Common myeloid progenitor, CD34-positive (primary cell): Measurements from ENCODE around the gene ZNF511.

Source experiments
- CTCF ChIA-PET: fragments of 350-600 bp; sonication (Branson Sonifier 250); formaldehyde crosslinking; loops from one replicate; lab custom pipeline; 2021; ENCODE audit warnings: antibody characterized with exemption; lab: Charles Lee
- POLR2A ChIA-PET: fragments of 350-600 bp; sonication (Branson Sonifier 250); formaldehyde crosslinking; loops from one replicate; lab custom pipeline; 2021; ENCODE audit warnings: antibody characterized with exemption; lab: Charles Lee
- DNase-seq, 3 donors: peaks; one replicate each; pipeline versions ENCODE4 v3.0.0 to v3.0.0-alpha.2; 2013
- H3K27ac ChIP-seq, 2 experiments: 1 replicate in 1 of 2; 2 replicates in 1 of 2; pipeline ENCODE4 v1.7.0; 2013; ENCODE audit warnings: inconsistent platforms in 2 of 2, low read length in 2 of 2, mild to moderate bottlenecking in 2 of 2, low read depth in 1 of 2, moderate library complexity in 1 of 2; ENCODE audit not compliant: severe bottlenecking in 2 of 2, insufficient read depth in 1 of 2, poor library complexity in 1 of 2
- H3K27me3 ChIP-seq, 5 experiments: replicated peaks in 2 of 5; 1 replicate in 3 of 5; 2 replicates in 2 of 5; pipeline versions ENCODE4 v1.6.1 to v1.7.0; 2013; ENCODE audit warnings: low read length in 4 of 5, mild to moderate bottlenecking in 2 of 5, moderate library complexity in 2 of 5, inconsistent platforms in 1 of 5; ENCODE audit not compliant: insufficient read depth in 5 of 5, control insufficient read depth in 4 of 5
- H3K36me3 ChIP-seq, 4 experiments: 1 replicate in 2 of 4; 2 replicates in 2 of 4; pipeline versions ENCODE4 v1.6.1 to v1.7.0; 2013; ENCODE audit warnings: low read length in 3 of 4, control low read depth in 1 of 4, mild to moderate bottlenecking in 1 of 4; ENCODE audit not compliant: control insufficient read depth in 4 of 4, insufficient read depth in 4 of 4
- H3K4me1 ChIP-seq, 4 experiments: 1 replicate in 3 of 4; 2 replicates in 1 of 4; pipeline versions ENCODE4 v1.6.1 to v1.7.1; 2013; ENCODE audit warnings: low read length in 3 of 4, mild to moderate bottlenecking in 3 of 4, control low read depth in 1 of 4, inconsistent platforms in 1 of 4, moderate library complexity in 1 of 4; ENCODE audit not compliant: control insufficient read depth in 4 of 4, insufficient read depth in 4 of 4; ENCODE audit errors: control extremely low read depth in 1 of 4
- H3K4me3 ChIP-seq, 7 experiments: 1 replicate in 4 of 7; 2 replicates in 3 of 7; pipeline versions ENCODE4 v1.5.1 to v1.7.0; 2013; ENCODE audit warnings: mild to moderate bottlenecking in 7 of 7, low read length in 6 of 7, moderate library complexity in 6 of 7, inconsistent platforms in 2 of 7, low read depth in 2 of 7, control low read depth in 1 of 7; ENCODE audit not compliant: insufficient read depth in 4 of 7, control insufficient read depth in 1 of 7; ENCODE audit errors: extremely low read depth in 1 of 7
- H3K9me3 ChIP-seq, 5 experiments: 1 replicate in 4 of 5; 2 replicates in 1 of 5; pipeline versions ENCODE4 v1.6.1 to v1.7.1; 2013; ENCODE audit warnings: low read length in 4 of 5, mild to moderate bottlenecking in 2 of 5, inconsistent platforms in 1 of 5, low read depth in 1 of 5, moderate library complexity in 1 of 5; ENCODE audit not compliant: control insufficient read depth in 4 of 5, insufficient read depth in 2 of 5; ENCODE audit errors: control extremely low read depth in 1 of 5
- WGBS: methylation state at CpG from one replicate; pipeline ENCODE4 v1.1.5; 2013; ENCODE audit not compliant: insufficient coverage; 5-methylcytosine and 5-hydroxymethylcytosine counted together

ZNF511 gene

GRCh38 chr10:133287832-133288500 is 20.7 kb upstream of the ZNF511 start:
- Histone ChIP-seq H3K36me3 (peaks cover 5 to 83% (median 69%) of the 10 kb centered on the region in 4 experiments), H3K27me3 (no peaks in the 10 kb centered on the region), H3K27ac (no peak overlapping the region), H3K4me1 (peaks cover 0 to 3% (median 0%) of the 10 kb centered on the region in 4 experiments), H3K4me3 (no peak overlapping the region), H3K9me3 (no peaks in the 10 kb centered on the region)
- 96% methylated on average over 26 of the region's 46 CpGs for WGBS
- ChIA-PET CTCF (interaction anchor here (0.6 to 2.1 kb wide), 4 partner anchors 9 to 67 kb away, joined by 3 to 8 read pairs (median 3); no protein-coding TSS in a partner anchor), POLR2A (interaction anchor here (0.6 kb wide), 1 partner anchor 12 kb away, joined by 3 read pairs; no protein-coding TSS in a partner anchor)
- DNase-seq: no peak

GRCh38 chr10:133289761-133290160 is 19.0 kb upstream of the ZNF511 start:
- no peaks in the 10 kb centered on the region for H3K27me3 ChIP-seq
- peaks cover 9 to 83% (median 69%) of the 10 kb centered on the region in 4 experiments for H3K36me3 ChIP-seq
- no peak for DNase-seq
- H3K9me3 ChIP-seq: no peaks in the 10 kb centered on the region
- 97% methylated on average over 23 of the region's 24 CpGs for WGBS
- peaks cover 0 to 7% (median 1%) of the 10 kb centered on the region in 4 experiments for H3K4me1 ChIP-seq
- ChIA-PET CTCF (interaction anchor here (1.3 to 1.8 kb wide), 2 partner anchors 9 to 18 kb away, joined by 3 to 5 read pairs; no protein-coding TSS in a partner anchor), POLR2A (no interaction called here)
- no peak overlapping the region for H3K4me3 ChIP-seq
- no peak overlapping the region for H3K27ac ChIP-seq

GRCh38 chr10:133292919-133293809 is 15.6 kb upstream of the ZNF511 start:
- ChIA-PET POLR2A (interaction anchor here (1.1 kb wide), 1 partner anchor 17 kb away, joined by 3 read pairs; no protein-coding TSS in a partner anchor), CTCF (interaction anchor here (0.6 to 2.0 kb wide), 7 partner anchors 10 to 36 kb away, joined by 3 to 9 read pairs (median 4); no protein-coding TSS in a partner anchor)
- peaks cover 0 to 7% (median 1%) of the 10 kb centered on the region in 4 experiments for H3K4me1 ChIP-seq
- peaks cover 6 to 85% (median 74%) of the 10 kb centered on the region in 4 experiments for H3K36me3 ChIP-seq
- H3K27ac ChIP-seq: no peak overlapping the region
- 96% methylated on average over 37 of the region's 38 CpGs for WGBS
- H3K9me3 ChIP-seq: no peaks in the 10 kb centered on the region
- DNase-seq: peak in 2 of 3 donors; percentile 55 to 61
- H3K4me3 ChIP-seq: no peak overlapping the region
- no peaks in the 10 kb centered on the region for H3K27me3 ChIP-seq

GRCh38 chr10:133293810-133294119 is 14.9 kb upstream of the ZNF511 start:
- H3K4me3 ChIP-seq: no peak overlapping the region
- DNase-seq: no peak
- no peaks in the 10 kb centered on the region for H3K27me3 ChIP-seq
- H3K9me3 ChIP-seq: no peaks in the 10 kb centered on the region
- POLR2A ChIA-PET: interaction anchor here (1.1 kb wide), 1 partner anchor 18 kb away, joined by 3 read pairs; no protein-coding TSS in a partner anchor
- CTCF ChIA-PET: interaction anchor here (1.0 to 2.0 kb wide), 3 partner anchors 9 to 35 kb away, joined by 4 to 9 read pairs (median 6); no protein-coding TSS in a partner anchor
- 96% methylated on average over 10 of the region's 10 CpGs for WGBS
- peaks cover 0 to 7% (median 1%) of the 10 kb centered on the region in 4 experiments for H3K4me1 ChIP-seq
- no peak overlapping the region for H3K27ac ChIP-seq
- peaks cover 10 to 85% (median 75%) of the 10 kb centered on the region in 4 experiments for H3K36me3 ChIP-seq

GRCh38 chr10:133294189-133294588 is 14.5 kb upstream of the ZNF511 start:
- Histone ChIP-seq H3K36me3 (peaks cover 10 to 85% (median 75%) of the 10 kb centered on the region in 4 experiments), H3K27ac (no peak overlapping the region), H3K27me3 (no peaks in the 10 kb centered on the region), H3K4me3 (no peak overlapping the region), H3K9me3 (no peaks in the 10 kb centered on the region), H3K4me1 (peaks cover 0 to 7% (median 1%) of the 10 kb centered on the region in 4 experiments)
- DNase-seq: no peak
- POLR2A ChIA-PET: interaction anchor here (1.1 kb wide), 1 partner anchor 18 kb away, joined by 3 read pairs; no protein-coding TSS in a partner anchor
- CTCF ChIA-PET: interaction anchor here (1.0 to 2.0 kb wide), 2 partner anchors 9 to 35 kb away, joined by 4 to 6 read pairs; no protein-coding TSS in a partner anchor
- 95% methylated on average over 15 of the region's 15 CpGs for WGBS

GRCh38 chr10:133295426-133296320 is 13.0 kb upstream of the ZNF511 start:
- no peak overlapping the region for H3K27ac ChIP-seq
- CTCF ChIA-PET: interaction anchor here (1.0 to 1.6 kb wide), 5 partner anchors 11 to 18 kb away, joined by 3 to 8 read pairs (median 4); no protein-coding TSS in a partner anchor
- no peak for DNase-seq
- H3K9me3 ChIP-seq: no peaks in the 10 kb centered on the region
- WGBS: 95% methylated on average over 42 of the region's 42 CpGs
- H3K27me3 ChIP-seq: no peaks in the 10 kb centered on the region
- peaks cover 0 to 7% (median 1%) of the 10 kb centered on the region in 4 experiments for H3K4me1 ChIP-seq
- peaks cover 15 to 88% (median 74%) of the 10 kb centered on the region in 4 experiments for H3K36me3 ChIP-seq
- no peak overlapping the region for H3K4me3 ChIP-seq
- POLR2A ChIA-PET: no interaction called here
